T-helper 17 cell (primary cell): ENCODE data around the gene TMEM161A. TPM values are rescaled to one million over a fixed set of nuclear protein-coding genes. Genes with fewer than 3 reads are reported as not detected.

ENCODE experiments used
- ATAC-seq: fragments of 150-1000 bp; cut with Tn5 transposase; 2 replicates; pipeline ENCODE4 v1.10.0; 2021; ENCODE audit warnings: mild to moderate bottlenecking, moderate library complexity
- DNase-seq, 3 donors: peaks; one replicate each; pipeline versions ENCODE4 v3.0.0 to v3.0.0-alpha.2; 2020 to 2021
- H3K9me3 ChIP-seq: one replicate; pipeline ENCODE4 v1.7.0; 2013; ENCODE audit warnings: low read length, mild to moderate bottlenecking; ENCODE audit not compliant: control insufficient read depth, poor library complexity, severe bottlenecking
- H3K27ac Mint-ChIP-seq: one replicate; pipeline ENCODE4 v1.8.0; 2022; ENCODE audit warnings: mild to moderate bottlenecking, moderate library complexity, mixed read lengths
- H3K27me3 Mint-ChIP-seq: one replicate; pipeline ENCODE4 v1.8.0; 2022; ENCODE audit warnings: mixed read lengths
- H3K36me3 Mint-ChIP-seq: one replicate; pipeline ENCODE4 v1.8.0; 2022; ENCODE audit warnings: low read depth, mixed read lengths
- H3K4me1 Mint-ChIP-seq: one replicate; pipeline ENCODE4 v1.8.0; 2022; ENCODE audit warnings: mild to moderate bottlenecking, mixed read lengths
- H3K4me3 Mint-ChIP-seq: one replicate; pipeline ENCODE4 v1.8.0; 2022; ENCODE audit warnings: mild to moderate bottlenecking, moderate library complexity, mixed read lengths
- total RNA-seq, 4 donors: library from RNA in 2 of 4; stranded (reverse) in 2 of 4; gene quantifications; one replicate each; pipeline ENCODE4 v1.2.3 and lab custom pipeline; 2022 to 2026

TMEM161A gene
- total RNA-seq, 2 donors from 2014 or later, result 13.1 to 13.7 TPM

- no peak overlapping the region for H3K4me3 Mint-ChIP-seq
- H3K36me3 Mint-ChIP-seq, result no peaks in the 10 kb centered on the region
- no peak for ATAC-seq
- no peaks in the 10 kb centered on the region for H3K9me3 ChIP-seq
- no peak overlapping the region for H3K27ac Mint-ChIP-seq
- DNase-seq, result no peak
- H3K27me3 Mint-ChIP-seq, result no peaks in the 10 kb centered on the region
- H3K4me1 Mint-ChIP-seq, result peaks cover 4% of the 10 kb centered on the region
Observed at GRCh38 chr19:19087676-19088075, 50.6 kb downstream of the TMEM161A start.

GRCh38 chr19:19083413-19084178, 54.7 kb downstream of the TMEM161A start:
- Mint-ChIP-seq H3K27ac (no peak overlapping the region), H3K4me1 (peaks cover 14% of the 10 kb centered on the region), H3K4me3 (no peak overlapping the region), H3K36me3 (no peaks in the 10 kb centered on the region), H3K27me3 (no peaks in the 10 kb centered on the region)
- no peaks in the 10 kb centered on the region for H3K9me3 ChIP-seq
- DNase-seq (no peak), ATAC-seq (no peak)

DNA sequence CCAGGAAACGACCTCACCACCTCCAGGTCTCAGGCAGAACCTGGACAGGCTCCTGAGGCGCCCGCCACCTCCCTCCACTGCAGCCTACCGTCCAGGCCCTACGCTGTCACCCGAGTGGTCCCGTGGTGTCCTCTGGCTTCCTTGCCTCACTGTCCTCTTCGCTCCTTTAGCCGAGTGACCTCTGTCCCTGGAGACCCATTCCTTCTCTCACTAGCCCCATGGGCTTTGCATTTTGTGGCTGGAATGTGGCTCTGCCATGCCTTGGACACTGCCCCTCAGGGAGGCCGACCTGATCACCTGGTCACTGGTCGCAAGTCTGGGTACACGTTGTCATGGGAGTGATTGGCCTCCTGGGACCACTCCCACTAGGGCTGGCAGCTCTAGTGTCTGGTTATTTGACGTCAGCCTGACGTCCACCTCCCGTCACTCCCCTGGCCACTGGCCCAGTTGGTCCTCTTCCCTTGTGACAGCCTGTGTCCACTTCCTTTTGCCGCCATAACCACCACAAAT, 56.6 kb downstream of the TMEM161A start:
- H3K27ac Mint-ChIP-seq, result no peak overlapping the region
- no peaks in the 10 kb centered on the region for H3K27me3 Mint-ChIP-seq
- no peak for DNase-seq
- peaks cover 19% of the 10 kb centered on the region for H3K4me1 Mint-ChIP-seq
- no peaks in the 10 kb centered on the region for H3K36me3 Mint-ChIP-seq
- no peak for ATAC-seq
- H3K4me3 Mint-ChIP-seq, result no peak overlapping the region
- no peaks in the 10 kb centered on the region for H3K9me3 ChIP-seq

GRCh38 chr19:19079571-19079970, 58.7 kb downstream of the TMEM161A start:
- H3K27me3 Mint-ChIP-seq, result no peaks in the 10 kb centered on the region
- H3K9me3 ChIP-seq, result no peaks in the 10 kb centered on the region
- DNase-seq (no peak), ATAC-seq (no peak)
- no peak overlapping the region for H3K27ac Mint-ChIP-seq
- H3K4me3 Mint-ChIP-seq, result no peak overlapping the region
- H3K4me1 Mint-ChIP-seq, result peaks cover 25% of the 10 kb centered on the region
- H3K36me3 Mint-ChIP-seq, result peaks cover under 1% of the 10 kb centered on the region

DNA sequence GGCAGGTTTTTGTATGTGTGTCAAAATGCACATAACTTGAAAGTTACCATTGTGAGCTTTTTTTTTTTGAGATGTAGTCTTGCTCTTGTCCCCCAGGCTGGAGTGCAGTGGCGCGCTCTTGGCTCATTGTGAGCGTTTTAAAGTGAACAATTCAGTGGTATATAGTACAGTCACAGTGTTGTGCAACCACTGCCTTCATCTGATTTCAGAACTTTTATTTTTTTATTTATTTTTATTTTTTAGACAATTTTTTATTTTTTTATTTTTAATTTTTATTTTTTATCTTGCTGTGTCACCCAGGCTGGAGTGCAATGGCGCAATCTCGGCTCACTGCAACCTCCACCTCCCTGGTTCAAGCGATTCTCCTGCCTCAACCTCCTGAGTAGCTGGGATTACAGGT, 59.5 kb downstream of the TMEM161A start:
- DNase-seq (no peak), ATAC-seq (no peak)
- Mint-ChIP-seq H3K27ac (no peak overlapping the region), H3K27me3 (no peaks in the 10 kb centered on the region), H3K36me3 (peaks cover 3% of the 10 kb centered on the region), H3K4me3 (no peak overlapping the region), H3K4me1 (peaks cover 27% of the 10 kb centered on the region)
- no peaks in the 10 kb centered on the region for H3K9me3 ChIP-seq

DNA sequence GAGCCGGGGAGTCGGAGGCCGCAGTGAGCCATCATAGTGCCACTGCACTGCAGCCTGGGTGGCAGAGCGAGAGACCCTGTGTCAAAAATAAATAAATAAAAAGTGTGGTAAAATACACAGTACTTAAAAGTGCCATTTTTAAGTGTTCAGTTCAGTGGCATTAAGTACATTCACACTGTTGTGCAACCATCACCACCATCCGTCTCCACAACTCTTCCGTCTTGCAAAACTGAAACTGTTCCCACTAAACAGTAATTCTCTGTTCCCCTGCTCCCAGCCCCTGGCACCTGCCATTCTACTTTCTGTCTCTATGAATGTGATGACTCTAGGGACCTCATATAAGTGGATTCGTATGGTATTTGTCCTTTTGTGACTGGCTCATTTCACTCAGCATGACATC, 61.2 kb downstream of the TMEM161A start:
- no peak for ATAC-seq
- H3K27ac Mint-ChIP-seq, result no peak overlapping the region
- no peaks in the 10 kb centered on the region for H3K9me3 ChIP-seq
- no peak overlapping the region for H3K4me3 Mint-ChIP-seq
- H3K36me3 Mint-ChIP-seq, result peaks cover 3% of the 10 kb centered on the region
- H3K27me3 Mint-ChIP-seq, result no peaks in the 10 kb centered on the region
- H3K4me1 Mint-ChIP-seq, result peaks cover 27% of the 10 kb centered on the region
- no peak for DNase-seq

- DNase-seq (no peak), ATAC-seq (no peak)
- Mint-ChIP-seq H3K4me1 (peaks cover 21% of the 10 kb centered on the region), H3K4me3 (no peak overlapping the region), H3K27ac (no peak overlapping the region), H3K36me3 (peaks cover 3% of the 10 kb centered on the region), H3K27me3 (no peaks in the 10 kb centered on the region)
- H3K9me3 ChIP-seq, result no peaks in the 10 kb centered on the region
Observed at GRCh38 chr19:19076476-19076875, 61.8 kb downstream of the TMEM161A start.

- peaks cover 5% of the 10 kb centered on the region for H3K36me3 Mint-ChIP-seq
- no peak for DNase-seq
- no peak for ATAC-seq
- H3K27ac Mint-ChIP-seq, result no peak overlapping the region
- H3K4me3 Mint-ChIP-seq, result no peak overlapping the region
- no peaks in the 10 kb centered on the region for H3K9me3 ChIP-seq
- peaks cover 22% of the 10 kb centered on the region for H3K4me1 Mint-ChIP-seq
- H3K27me3 Mint-ChIP-seq, result no peaks in the 10 kb centered on the region
Observed at GRCh38 chr19:19075126-19075525, 63.2 kb downstream of the TMEM161A start.

DNA sequence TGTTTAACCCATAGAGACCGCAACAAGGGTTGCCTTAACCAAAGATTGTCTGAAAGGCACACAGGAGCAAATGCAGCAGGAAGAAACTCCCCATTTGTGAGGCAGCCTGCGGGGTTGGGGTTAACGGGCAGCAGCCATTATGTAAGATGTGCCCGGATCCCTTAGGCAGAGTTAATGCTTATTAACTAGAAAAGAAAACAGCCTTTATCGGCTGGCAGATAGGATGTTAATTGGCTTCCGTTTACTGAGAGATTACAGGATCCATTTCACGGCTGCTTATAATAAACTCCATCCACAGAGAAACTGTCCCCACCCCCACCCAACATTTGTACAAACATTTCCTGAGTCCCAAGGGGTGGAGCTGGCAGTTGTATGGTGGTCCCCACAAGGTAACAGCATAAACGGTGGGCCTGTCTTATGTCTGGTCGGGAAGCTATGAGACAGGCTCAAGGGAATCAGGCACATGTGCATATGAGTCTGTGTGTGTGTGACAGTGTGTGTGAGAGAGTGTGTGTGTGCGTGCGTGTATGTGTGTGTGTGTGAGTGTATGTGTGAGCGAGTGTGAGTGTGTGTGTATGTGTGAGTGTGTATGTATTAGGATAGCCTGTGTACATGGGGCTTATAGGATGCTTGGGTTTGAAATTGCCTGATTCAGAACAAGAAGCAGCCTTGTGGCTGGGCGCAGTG, 63.9 kb downstream of the TMEM161A start:
- no peaks in the 10 kb centered on the region for H3K9me3 ChIP-seq
- Mint-ChIP-seq H3K4me3 (no peak overlapping the region), H3K27me3 (no peaks in the 10 kb centered on the region), H3K27ac (no peak overlapping the region), H3K4me1 (peaks cover 23% of the 10 kb centered on the region), H3K36me3 (peaks cover 5% of the 10 kb centered on the region)
- no peak for ATAC-seq
- DNase-seq, result no peak

DNA sequence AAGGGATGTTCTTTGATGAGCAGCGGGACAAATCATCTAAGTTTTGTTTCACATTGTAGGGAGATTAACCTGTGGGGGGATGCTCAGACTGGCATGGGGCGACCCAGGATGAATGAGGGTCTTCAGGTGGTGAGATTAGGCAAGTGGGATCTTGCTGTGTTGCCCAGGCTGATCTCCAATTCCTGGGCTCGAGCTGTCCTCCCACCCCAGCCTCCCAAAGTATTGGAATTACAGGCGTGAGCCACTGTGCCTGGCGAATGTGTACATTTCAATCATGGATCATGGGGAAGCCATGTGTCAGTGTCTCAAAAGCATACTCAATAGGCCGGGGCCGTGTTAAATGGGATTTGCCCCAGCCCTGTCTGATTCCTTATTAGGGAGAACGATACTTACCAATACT, 66.4 kb downstream of the TMEM161A start:
- Mint-ChIP-seq H3K4me3 (no peak overlapping the region), H3K27ac (no peak overlapping the region), H3K27me3 (no peaks in the 10 kb centered on the region), H3K4me1 (peaks cover 15% of the 10 kb centered on the region), H3K36me3 (peaks cover 5% of the 10 kb centered on the region)
- no peaks in the 10 kb centered on the region for H3K9me3 ChIP-seq
- no peak for ATAC-seq
- no peak for DNase-seq

Other genes starting within 250 kb of the TMEM161A start
- not detected for gene CERS1, start 242.3 kb downstream of the TMEM161A start, total RNA-seq
- 100 to 1,000 TPM; 166 to 185 TPM for gene COPE, start 219.1 kb downstream of the TMEM161A start, total RNA-seq
- gene DDX49, start 218.8 kb downstream of the TMEM161A start, total RNA-seq, result 10 to 100 TPM; 45.2 to 49.1 TPM
- gene HOMER3, start 197.3 kb downstream of the TMEM161A start, total RNA-seq, result 1 to 10 TPM; 3.3 to 4.7 TPM
- gene SUGP2, start 105.0 kb downstream of the TMEM161A start, total RNA-seq, result 100 to 1,000 TPM; 109 to 127 TPM
- 10 to 100 TPM; 11.6 to 12.3 TPM for gene ARMC6, start 104.9 kb downstream of the TMEM161A start, total RNA-seq
- gene SLC25A42, start 74.5 kb downstream of the TMEM161A start, total RNA-seq, result 10 to 100 TPM; 17.1 to 18.9 TPM
- 1 to 10 TPM; 1.3 to 3.5 TPM for gene MEF2B, start 31.8 kb upstream of the TMEM161A start, total RNA-seq
- 10 to 100 TPM; 27.4 to 30.8 TPM for gene BORCS8, start 53.7 kb upstream of the TMEM161A start, total RNA-seq
- gene RFXANK, start 53.8 kb upstream of the TMEM161A start, total RNA-seq, result 10 to 100 TPM; 61.9 to 69.2 TPM
- 10 to 100 TPM; 15.0 to 17.3 TPM for gene NR2C2AP, start 64.9 kb upstream of the TMEM161A start, total RNA-seq
- gene NCAN, start 73.5 kb upstream of the TMEM161A start, total RNA-seq, result not detected
- gene TM6SF2, start 134.8 kb upstream of the TMEM161A start, total RNA-seq, result not detected
- 10 to 100 TPM; 50.8 to 60.2 TPM for gene SUGP1, start 182.0 kb upstream of the TMEM161A start, total RNA-seq
- 100 to 1,000 TPM; 129 to 130 TPM for gene MAU2, start 182.4 kb upstream of the TMEM161A start, total RNA-seq